Superior temporal gyrus (tissue), 1 donor: Measurements from ENCODE around the gene CDH13.
A peak's percentile ranks its signal among the peaks of the same experiment; 100 is the strongest.

Experiments
- DNase-seq: peaks from one replicate; pipeline ENCODE4 v3.0.0-alpha.2; 2016; ENCODE audit errors: extremely low spot score

The CDH13 gene

DNA sequence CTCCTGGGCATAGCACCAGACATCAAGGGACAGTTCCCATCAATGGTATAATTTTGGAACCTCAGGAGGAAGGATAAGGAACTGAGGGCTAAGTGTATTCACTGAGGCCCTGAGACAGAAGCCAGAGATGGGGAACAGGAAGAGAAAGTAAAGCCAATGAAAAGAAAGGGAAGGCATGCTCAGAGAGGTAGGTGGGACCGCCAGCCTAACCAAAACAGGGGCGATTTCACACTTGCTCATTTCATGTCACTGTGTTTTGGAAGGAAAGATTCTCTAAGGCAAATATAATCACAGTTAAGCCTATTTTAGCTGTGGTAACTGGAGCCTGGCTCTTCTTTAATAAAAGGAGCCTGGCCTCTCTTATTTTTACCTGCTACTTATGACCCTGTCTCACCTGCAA is 411.1 kb downstream of the CDH13 start:
- DNase-seq, result no peak

GRCh38 chr16:83040174-83040573 is 413.4 kb downstream of the CDH13 start:
- no peak for DNase-seq

- no peak for DNase-seq
Observed at GRCh38 chr16:83044589-83044988, 417.8 kb downstream of the CDH13 start.

GRCh38 chr16:83045790-83046189 is 419.0 kb downstream of the CDH13 start:
- DNase-seq, result no peak

GRCh38 chr16:83046664-83047063 is 419.9 kb downstream of the CDH13 start:
- DNase-seq, result no peak

- DNase-seq, result no peak
Observed at GRCh38 chr16:83051451-83051850, 424.7 kb downstream of the CDH13 start.

- DNase-seq, result no peak
Observed at GRCh38 chr16:83054283-83054682, 427.5 kb downstream of the CDH13 start.

DNA sequence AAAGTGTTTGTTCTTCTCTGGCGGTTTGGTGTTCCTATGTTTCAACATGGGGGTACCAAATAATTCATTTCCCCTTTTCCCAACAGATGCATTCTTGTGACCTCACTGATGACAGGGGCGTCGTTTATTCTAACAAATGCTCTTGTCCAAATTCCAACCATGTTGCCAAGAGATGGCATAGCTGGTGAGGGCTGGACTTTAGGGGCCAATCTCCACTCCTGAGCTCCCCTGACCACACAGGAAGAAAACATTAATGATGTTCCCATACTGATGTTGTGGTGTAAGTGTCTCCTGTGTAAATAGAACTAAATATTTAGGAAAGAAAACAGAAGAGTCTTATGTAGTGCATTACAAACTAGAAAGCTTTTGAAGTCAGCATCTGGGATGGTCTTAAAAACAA is 431.6 kb downstream of the CDH13 start:
- DNase-seq, result no peak

DNA sequence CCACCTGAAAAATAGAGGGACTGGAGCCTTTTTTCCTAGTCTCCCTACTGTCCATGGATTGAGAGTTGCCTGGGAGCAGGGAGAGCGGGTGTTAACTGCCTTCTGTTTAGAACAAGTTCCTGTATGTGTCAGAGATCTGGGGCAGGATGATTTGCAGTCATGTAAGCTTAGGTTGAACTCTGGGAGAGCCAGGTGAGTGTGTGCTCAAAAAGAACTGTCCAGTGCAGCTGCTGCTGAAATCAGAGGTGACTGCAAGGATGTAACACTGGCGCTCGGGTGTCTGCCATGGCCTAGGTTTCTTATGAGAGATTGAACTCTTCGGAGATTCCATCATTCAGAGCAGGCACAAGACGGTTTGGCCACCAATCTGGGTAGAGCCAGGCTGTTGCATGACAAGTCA is 432.5 kb downstream of the CDH13 start:
- no peak for DNase-seq

DNA sequence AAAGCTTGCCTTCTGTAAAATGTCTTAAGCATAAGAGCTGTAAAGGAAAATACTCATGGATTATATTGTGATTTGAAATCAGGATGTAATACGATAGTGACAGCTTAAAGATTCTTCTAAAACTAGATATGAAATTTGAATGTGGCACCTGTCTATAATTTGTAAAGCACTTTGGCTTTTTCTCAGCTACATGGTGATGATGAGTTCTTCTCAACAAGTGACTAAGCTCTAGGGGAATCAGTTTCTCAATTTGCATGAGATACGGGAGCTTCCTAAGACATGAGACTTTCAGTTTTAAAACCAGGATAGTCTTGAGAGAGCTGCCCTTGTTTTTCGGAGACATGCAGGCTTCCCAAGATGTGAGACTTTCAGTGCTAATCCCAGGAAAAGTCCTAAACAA is 439.2 kb downstream of the CDH13 start:
- no peak for DNase-seq

- no peak for DNase-seq
Observed at GRCh38 chr16:83066881-83067280, 440.1 kb downstream of the CDH13 start.

GRCh38 chr16:83068686-83069085 is 441.9 kb downstream of the CDH13 start:
- DNase-seq, result peak; percentile 32

DNA sequence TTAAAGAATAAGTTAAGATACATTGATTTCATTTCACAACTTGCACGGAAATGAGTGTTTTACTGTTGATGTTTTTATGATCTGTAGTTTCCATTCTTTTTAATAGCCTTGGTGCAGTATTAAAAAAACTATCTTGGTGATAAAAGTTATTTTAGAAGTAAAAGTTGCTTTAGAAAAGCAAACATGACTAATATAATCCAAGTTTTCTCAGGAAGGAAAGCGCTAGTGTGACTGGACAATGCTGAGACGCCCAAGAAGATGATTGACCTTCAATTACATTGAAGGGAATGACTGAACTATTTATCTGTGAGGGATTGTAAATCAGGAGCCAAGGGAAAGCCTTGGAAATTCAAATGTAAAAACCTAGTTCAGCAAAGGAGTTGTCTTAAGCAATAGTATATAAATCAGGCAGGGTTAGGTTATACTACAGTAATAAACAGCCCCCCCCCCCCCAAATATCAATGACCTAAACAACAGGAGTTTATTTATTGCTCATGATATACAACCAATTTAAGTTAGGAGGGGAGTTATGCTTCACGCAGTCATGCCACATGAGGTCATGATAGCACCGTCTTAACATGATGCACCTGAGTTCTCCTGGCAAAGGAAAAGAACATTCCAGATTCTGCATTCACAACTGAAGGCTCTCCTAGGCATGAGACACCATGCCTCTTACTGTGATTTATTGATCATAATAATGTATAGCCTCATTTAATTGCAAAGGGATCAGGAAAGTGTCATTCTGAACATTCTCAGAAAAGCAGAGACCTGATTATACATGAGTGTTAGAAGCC is 443.8 kb downstream of the CDH13 start:
- no peak for DNase-seq

DNA sequence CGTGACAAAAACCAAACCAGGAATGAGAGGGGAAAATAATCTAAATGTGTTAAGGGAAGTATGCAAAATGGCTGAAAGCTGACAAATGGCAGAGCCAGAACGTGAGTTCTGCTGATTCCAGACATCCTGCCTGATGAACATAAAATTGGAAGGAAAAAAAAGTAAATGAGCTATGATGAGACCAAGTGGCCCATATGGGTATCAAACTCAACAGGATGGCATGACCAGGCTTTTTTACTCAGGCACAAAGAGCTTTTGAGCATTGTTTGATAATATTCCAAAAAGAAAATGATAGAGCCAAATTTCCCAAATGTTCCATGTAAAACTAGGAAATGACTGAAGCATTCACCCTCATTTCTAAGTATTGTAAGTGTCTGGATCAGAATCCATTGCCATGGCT is 449.2 kb downstream of the CDH13 start:
- DNase-seq, result no peak

DNA sequence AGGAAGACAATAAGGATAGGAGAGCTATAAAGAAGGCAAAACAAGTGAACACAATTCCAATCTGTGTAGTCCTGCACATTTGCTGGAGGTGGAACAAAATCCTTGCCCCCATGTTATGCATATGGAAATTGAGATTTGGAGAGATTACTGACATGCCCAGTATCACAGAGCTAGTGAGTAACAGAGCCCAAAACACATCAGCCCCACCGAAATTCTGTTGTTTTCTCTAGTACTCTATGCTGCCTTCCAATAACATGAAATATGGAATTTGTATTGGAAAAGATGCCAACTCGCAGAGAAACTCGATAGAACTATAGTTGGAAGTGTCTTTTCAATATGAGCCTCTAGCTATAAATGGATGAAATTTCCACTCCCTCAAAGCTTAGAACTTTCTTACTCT is 456.6 kb downstream of the CDH13 start:
- DNase-seq, result no peak

GRCh38 chr16:83085660-83086059 is 458.9 kb downstream of the CDH13 start:
- no peak for DNase-seq

- no peak for DNase-seq
Observed at GRCh38 chr16:83095941-83096692, 469.3 kb downstream of the CDH13 start.

DNA sequence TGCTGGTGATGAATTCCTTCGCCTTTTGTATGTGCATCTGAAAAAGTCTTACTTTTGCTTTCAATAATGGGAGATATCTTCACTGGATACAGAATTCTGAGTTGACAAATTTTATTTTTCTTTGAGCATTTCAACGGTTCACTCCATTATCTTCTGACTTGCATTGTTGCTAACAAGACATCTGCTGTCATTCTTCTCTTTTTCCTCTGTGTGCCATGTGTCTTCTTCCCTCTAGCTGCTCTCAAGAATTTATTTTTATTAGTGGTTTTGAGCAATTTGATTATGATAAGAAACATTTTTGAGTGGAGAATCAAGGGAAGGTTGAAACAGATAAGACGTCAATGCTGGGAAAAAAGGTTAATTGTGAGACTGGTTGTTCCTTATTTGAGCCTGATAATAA is 471.8 kb downstream of the CDH13 start:
- DNase-seq, result no peak

GRCh38 chr16:83100679-83101078 is 473.9 kb downstream of the CDH13 start:
- DNase-seq, result no peak

GRCh38 chr16:83102336-83102735 is 475.6 kb downstream of the CDH13 start:
- DNase-seq, result no peak

- no peak for DNase-seq
Observed at GRCh38 chr16:83105279-83106077, 478.7 kb downstream of the CDH13 start.

DNA sequence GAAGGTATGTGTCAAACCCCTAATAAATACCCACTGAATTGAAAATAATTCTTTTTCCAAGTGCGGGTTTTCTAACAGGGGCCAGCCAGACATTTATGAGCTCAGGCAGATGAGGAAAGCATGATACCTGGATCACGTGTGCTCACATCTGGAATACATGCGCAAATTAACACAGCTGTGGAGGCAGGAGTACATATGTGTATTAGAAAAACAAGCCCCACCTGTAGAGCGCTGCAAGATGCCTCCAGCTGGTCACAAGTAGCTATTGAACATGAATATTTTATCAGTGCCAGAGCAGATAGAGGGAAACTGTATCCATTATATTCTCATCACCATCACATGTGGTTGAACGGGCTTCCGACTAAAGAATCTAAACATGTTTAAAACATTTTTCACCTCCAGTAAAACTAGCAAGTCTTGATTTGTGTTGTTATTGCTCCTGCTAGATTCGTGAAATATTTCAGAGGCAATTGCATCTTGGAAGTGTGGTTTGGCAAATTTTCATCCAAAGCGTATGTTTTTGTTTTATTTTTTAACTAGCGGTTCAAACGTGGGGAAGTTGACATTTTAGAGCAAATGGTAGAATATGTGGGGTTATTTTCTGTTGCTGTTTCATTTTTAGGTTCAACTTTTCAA is 482.8 kb downstream of the CDH13 start:
- no peak for DNase-seq
